Stimulated activated naive CD4-positive, alpha-beta T cell (primary cell): ENCODE data around the gene GYG2.

Experiments used
- DNase-seq, 6 experiments: peaks; one replicate each; lab custom pipeline; 2025; lab: John Stamatoyannopoulos, UW

Gene GYG2

GRCh38 chrX:2817036-2817435, 11.7 kb upstream of the GYG2 start:
- no peak for DNase-seq

DNA sequence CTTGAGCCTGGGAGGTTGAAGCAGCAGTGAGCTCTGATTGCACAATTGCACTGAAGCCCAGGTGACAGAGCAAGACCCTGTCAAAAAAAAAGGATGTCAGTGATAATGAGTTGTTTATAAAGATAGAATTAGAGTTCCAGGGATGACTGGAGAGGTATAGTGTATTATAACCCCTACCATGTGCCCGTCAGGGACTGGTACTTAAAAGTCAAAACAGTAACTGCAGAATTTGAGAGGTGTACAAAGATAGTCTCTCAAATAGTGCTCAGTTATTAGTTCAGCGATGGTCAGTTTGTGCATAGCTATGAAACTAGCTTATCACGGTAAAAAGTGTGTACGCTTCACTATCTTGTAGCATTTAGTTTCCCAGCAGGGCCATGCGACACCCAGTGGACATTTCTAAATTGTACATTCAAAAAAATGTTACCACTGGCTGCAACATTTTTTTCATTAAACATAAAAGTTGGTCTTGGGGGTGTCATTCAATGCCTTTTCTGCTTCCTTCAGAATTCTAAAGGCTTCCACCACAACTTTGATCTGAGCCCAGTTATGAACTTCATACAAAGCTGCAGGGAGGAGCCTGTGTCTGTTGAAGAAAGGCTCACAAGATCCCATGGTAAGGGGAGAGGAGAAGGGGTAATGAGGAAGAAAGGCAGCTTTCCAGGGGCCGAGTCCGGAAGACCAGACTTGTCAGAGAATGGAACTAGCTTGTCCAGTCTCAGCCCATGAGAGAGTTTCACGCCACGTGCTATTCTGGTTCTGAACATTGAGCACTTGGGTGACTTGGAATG, 9.2 kb upstream of the GYG2 start:
- DNase-seq = peak in 2 of 6 experiments; percentile 3 to 5

- no peak for DNase-seq
Observed at GRCh38 chrX:2820136-2820771, 8.5 kb upstream of the GYG2 start.

DNA sequence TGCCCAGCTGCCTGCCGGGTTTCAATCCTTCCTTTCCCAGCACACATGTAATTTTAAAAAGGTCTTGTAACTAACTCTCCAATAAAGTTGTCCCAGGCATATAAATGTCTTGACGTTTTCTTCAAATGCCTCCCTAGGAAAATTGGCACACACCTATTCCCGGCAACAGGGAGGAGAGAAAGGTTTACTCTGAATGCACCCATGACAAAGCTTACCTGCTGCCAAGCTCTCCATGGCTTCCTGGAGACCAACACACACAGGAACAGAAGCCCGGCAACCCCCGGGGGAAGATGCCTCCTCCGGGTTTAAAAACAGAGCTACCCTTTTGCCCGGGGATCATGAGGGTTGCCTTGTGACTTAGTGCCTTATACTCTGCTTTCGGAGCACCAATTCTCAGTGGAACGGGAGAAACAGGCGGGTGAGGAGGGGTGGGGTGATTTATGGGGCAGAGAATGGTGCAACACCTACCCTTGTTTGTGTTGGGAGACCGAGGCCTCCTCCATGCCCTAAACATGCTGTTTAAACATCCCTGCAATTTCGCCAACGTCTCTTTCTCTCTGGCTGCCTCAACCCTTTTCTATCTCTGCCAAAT, 4.8 kb upstream of the GYG2 start:
- no peak for DNase-seq

- DNase-seq = no peak
Observed at GRCh38 chrX:2824886-2825285, 3.8 kb upstream of the GYG2 start.

DNA sequence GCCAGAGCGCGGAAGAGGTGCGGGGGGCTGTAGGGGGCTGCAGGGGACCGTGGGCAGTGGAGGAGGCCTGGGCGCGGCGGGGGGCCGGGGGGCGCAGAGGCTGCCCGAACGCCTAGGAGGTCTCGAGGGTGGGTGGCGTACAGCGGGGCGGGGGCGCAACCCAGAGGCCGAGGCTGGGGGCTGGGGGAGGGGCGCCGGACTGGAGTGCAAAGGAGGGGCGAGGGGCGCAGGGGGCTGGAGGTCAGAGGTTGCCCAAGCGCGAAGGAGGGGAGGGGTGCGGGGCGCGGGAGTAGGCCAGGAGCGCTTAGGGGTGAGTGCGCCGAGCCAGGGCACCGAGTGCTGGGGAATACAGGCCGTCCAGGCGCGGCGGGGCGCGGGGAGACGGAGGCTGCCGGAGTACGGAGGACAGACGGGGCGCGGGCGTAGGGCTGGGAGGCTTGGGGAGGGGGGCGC, 255 bp downstream of the GYG2 start:
- DNase-seq = no peak

GRCh38 chrX:2829469-2830246, 928 bp downstream of the GYG2 start:
- no peak for DNase-seq

DNA sequence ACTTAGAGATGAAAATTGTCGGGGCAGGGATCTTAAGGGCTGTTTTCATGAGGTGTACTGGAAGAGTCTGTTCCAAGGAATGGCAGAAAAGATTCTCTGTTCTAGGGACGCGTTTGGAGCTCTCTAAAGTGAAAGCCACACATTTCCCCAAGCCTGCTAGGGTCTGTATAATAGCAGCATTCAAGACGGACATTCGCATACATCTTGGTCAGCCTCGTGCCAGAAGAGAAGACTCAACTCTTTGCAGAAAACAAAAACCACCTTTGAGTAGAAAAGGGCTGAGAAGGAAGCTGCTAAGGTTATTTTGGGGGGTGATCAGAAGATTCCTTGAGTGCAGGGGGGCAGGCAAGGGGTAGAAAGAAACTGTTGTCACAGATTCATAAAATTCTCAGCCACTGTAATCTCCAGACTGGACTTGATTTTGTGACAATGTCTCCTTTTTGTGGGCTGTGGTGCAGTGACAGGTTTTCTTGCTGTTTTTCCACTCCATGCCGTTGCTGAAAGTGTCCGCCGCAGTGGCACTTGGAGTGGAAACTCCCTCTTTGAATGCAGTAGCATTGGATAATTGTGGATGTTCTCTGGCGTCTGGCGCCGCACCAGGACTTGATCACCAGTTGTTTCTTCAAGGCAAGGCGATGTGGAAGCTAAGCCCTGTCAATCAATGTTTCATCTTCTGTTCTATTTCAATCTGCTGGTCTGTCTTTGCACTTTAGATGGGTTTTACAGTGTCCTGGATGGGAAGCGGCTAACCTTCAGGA, 2.9 kb downstream of the GYG2 start:
- DNase-seq = no peak

DNA sequence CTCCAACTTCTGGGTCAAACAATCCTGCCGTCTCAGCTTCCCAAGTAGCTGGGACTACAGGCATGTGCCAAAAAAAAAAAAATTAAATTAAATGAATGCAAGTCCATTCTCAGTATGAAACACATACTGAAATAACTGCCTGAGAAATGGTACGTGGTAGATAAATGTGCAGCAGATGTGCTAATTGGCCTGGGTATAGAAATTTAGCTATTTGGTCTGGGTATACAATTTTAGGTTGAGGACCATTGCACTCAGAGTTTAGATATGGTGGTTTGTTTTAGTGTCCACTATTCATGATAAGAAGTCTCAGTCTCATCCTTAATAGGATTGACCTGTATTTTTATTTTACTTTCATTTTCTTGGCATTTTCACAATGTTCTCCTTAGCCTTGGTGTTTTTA, 9.2 kb downstream of the GYG2 start:
- no peak for DNase-seq

GRCh38 chrX:2840961-2841360, 12.2 kb downstream of the GYG2 start:
- DNase-seq = no peak

DNA sequence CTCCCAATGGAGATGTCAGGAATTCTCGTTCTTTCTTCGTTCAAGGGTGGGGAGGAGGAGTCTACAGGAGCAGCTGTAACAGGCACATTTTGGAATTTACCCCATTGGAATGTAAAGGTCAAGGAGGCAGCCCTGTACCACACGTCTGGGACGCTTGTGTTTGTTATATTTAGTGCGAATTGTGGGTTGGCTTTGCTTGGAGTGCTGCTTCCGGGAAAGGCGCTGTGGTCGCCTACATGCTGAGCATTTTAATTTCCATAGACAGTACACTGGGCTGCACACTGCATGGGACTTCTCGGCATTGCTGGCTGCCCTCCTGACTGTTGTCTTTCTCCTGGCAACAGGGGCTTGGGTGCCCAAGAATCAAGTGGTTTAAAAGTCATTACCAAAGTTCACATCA, 12.8 kb downstream of the GYG2 start:
- no peak for DNase-seq

DNA sequence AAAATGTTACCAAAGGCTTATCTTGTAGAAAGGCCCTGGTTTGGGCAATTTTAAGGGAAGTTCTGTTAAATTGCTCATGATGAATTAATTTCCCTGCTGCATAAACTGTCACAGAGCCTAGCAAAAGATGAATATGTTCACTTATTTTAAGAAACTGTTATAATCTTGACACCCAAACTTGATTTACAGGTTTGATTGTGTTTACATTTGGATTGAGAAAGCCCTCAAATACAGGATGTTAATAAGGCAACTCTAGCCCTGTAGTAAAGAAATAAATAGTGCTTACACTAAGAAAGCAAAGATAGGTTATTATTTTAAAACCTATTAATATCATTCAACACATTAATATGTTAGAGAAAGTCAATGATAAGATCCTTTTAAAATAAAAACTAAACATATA, 18.3 kb downstream of the GYG2 start:
- no peak for DNase-seq

DNA sequence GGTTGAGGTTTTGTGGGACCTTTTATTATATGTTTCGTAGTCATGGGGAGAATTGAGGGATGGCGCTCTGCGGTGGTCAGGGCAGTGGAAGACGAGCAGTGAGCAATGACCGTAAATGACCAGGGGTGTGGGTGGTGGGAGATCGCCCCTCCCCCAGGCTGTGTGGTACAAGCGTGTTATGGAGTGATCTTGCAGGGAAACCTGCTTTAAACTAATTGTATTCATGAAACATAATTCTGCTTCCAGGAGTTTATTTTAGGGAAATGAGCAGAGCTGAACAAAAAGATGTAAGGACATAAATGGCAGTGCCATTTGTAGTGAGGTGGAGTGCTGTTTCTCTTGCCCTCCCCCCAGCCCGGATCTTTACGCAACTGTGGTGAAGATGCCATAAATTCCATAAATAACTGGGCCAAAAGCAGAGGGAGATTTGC, 20.2 kb downstream of the GYG2 start:
- no peak for DNase-seq

DNA sequence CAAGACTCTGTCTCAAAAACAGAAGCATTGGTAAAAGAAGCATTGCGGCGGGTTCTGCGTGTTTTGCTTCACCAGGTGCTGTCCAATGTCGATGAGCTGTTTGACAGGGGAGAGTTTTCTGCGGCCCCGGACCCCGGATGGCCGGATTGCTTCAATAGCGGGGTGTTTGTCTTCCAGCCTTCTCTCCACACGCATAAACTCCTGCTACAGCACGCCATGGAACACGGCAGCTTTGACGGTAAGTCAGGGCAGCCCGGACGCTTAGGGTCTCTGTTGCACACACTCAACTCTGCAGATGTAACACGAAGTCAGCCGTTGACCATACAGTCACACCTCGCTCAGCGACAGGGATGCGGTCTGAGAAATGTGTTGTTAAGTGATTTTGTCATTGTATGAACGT, 26.2 kb downstream of the GYG2 start:
- DNase-seq = no peak

DNA sequence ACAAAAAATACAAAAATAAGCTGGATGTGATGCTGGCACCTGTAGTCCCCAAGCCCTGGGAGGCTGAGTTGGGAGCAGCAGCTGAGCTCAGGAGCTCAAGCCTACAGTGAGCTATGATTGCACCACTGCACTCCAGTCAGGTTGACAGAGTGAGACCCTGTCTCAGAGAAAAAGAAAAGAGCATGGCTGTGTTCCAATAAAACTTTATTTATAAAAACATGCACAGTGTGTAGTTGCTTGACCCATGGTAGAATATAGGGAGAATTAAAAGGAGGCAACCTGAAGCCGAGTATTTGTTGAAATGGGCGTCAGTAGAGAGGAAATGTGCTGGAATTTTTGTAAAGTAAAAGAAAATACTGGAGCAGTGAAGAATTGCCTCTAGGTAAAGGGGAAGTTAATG, 27.0 kb downstream of the GYG2 start:
- DNase-seq = no peak

GRCh38 chrX:2857566-2857965, 28.8 kb downstream of the GYG2 start:
- DNase-seq = no peak

DNA sequence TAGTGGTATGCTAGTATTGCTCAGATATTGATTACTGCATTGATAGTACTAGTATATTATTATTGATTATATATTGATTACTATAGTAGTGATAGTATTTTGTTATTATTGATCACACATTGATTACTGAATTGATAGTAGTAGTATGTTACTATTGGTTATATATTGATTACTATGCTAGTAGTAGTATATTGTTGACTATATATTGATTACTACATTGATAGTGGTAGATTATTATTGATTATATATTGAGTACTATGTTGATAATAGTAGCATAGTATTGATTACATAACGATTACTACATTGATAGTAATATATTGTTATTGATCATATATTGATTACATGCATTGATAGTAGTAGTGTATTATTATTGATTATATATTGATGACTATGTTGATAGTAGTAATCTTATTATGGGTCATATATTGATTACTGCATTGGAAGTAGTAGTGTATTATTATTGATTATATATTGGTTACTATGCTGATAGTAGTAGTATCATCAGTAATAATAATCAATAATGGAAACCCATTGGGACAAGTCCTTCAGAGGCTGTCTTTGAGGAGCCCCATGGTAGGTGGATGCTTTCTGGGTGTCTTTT, 30.6 kb downstream of the GYG2 start:
- DNase-seq = no peak

DNA sequence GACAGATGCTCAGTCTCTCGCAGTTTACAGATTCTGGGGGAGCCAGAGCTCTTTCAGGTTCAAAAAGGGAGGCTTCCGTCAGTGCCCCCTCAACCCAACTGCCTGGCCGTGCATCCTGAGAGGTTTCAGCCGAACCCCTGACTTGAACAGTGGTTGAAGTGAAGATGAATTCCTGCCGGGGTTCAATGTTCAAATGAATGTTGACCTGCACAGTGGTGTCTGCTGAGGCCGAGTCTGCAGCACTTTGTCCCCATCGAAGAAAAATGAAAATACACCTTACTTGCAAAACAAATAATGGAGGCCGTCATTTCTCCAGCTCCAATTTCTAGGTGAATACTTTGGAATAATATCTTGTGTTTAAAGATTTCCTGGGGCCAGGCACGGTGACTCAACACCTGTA, 33.7 kb downstream of the GYG2 start:
- DNase-seq = no peak

- no peak for DNase-seq
Observed at GRCh38 chrX:2863646-2864045, 34.9 kb downstream of the GYG2 start.

DNA sequence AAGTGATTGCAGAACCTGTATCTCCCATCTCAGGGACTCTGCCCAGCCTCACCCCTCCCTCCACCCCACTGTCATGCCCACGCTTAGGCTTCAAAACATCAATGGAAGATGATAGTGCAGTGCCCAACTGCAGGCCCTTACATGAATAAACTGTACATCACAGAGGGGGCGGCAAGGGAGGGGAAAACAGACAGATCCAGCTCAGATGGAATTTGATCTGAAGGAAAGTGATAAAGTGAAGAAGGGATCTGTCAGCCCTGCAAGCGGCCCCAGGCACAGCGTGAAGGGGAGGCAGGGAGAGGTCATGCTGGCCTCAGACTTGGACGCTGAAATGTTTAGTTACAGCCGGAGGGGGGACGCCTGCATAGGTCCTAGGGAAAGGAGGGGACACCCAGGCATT, 38.5 kb downstream of the GYG2 start:
- DNase-seq = no peak

DNA sequence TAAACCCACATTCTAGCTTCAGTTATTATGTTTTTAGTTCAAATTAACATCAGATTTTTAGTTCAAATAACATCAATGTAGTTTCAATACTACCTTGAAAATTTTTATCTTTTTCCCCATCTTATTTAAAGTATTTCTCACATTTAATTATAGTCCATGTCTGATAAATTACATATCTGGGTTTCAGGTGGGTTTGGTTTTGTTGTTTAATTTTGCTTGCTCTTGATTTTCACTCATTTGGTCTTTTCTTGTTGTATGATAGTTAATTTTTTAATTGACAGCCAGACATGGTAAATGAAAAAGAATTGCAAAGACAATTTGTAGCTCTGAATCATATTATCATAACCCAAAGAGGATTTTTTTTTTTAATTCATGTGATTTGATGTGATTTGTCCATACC, 41.9 kb downstream of the GYG2 start:
- DNase-seq = no peak
